Measurements from ENCODE around the gene AGAP1.

Gene AGAP1

GRCh38 chr2:235979037-235979436 is 485.2 kb downstream of the AGAP1 start:
- no peak for DNase-seq

- DNase-seq, result no peak
Observed at GRCh38 chr2:235979753-235980435, 486.1 kb downstream of the AGAP1 start.

- no peak for DNase-seq
Observed at GRCh38 chr2:235981631-235982030, 487.8 kb downstream of the AGAP1 start.

GRCh38 chr2:235983016-235983415 is 489.2 kb downstream of the AGAP1 start:
- no peak for DNase-seq

GRCh38 chr2:235984552-235984951 is 490.7 kb downstream of the AGAP1 start:
- no peak for DNase-seq

GRCh38 chr2:235986361-235986760 is 492.5 kb downstream of the AGAP1 start:
- DNase-seq, result no peak

- DNase-seq, result no peak
Observed at GRCh38 chr2:235988271-235989015, 494.6 kb downstream of the AGAP1 start.

GRCh38 chr2:235989591-235989990 is 495.7 kb downstream of the AGAP1 start:
- no peak for DNase-seq

- no peak for DNase-seq
Observed at GRCh38 chr2:235990344-235990743, 496.5 kb downstream of the AGAP1 start.

- DNase-seq, result no peak
Observed at GRCh38 chr2:235992024-235992423, 498.2 kb downstream of the AGAP1 start.

DNA sequence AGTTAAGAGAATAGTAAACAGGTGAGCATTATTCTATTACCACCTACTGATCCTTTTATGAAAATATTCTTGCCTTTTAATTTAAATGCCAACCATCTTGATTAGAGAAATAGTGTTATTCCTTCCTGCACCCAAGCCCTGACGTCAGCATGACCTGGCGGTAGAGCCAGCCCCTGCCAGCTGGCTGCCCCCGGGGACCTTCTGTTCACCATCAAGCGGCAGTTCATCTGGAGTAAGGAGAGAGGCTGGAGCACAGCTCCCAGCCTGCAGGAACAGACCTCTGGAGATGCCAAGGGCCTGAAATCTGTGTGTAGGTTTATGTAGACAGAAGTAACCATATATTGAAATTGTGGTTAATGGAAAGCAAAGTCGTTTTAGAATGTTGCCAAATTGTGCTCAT is 502.6 kb downstream of the AGAP1 start:
- DNase-seq, result no peak

DNA sequence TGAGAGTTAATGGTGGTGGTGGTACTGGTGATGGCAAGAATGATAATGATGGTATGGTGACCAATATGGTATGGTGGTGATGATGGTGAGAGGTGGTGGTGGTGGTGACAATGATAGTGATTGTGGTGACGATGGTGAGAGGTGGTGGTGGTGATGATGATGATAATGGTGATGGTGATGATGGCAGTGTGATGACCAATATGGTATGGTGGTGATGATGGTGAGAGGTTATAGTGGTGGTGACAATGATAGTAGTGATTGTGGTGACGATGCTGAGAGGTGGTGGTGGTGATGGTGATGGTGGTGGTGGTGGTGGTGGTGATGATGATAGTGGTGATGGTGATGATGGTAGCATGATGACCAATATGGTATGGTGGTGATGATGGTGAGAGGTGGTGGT is 505.2 kb downstream of the AGAP1 start:
- DNase-seq, result no peak

DNA sequence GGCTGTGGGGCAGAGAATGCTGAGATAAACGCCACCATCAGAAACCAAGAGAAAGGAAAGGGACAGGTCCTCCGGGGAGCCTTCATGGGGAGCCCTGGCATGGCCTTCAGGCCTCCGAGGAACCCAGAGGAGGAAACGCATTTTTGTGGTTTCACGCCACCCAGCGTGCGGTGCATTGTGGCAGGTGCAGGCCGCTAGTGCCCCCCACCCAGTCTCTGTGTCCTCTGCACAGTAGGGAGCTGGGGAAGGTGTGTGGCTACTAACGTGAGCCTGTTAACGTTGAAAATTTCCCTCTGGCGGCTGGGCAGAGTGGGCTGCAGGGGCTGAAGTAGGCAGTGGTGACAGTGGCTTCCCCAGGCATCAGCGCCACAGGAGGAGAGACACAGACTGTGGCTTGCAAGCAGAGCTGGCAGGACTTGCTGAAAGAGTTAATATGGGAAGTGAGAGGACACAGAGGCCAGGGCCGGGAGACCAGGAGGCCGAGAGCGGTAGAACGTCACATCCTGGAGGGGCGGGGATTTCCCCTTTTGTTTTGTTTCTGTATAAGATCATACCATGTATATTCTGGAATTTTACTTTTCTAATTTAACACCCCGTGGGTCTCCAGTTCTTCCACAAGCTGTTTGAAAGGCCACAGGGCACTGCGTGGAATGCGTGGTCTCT is 507.5 kb downstream of the AGAP1 start:
- DNase-seq, result no peak

- DNase-seq, result no peak
Observed at GRCh38 chr2:236001854-236002253, 508.0 kb downstream of the AGAP1 start.

DNA sequence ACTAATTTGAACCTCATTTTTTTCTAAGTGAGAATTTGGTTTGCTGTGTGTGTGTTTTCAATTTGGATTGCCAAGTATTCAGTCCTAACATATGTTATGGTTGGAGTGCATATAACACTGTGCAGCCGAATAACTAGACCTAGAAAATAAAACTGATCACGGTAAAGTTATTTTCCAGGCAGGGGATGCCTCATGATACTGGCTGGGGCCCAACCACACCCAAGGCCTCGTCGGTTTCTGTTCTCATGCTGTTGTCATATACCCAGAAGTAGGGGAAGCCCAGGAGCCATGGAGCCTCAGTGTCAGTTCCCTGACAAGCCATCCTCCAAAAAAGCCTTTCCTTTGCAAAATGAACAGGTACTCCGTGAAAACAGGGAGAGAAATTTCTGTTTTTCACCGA is 514.2 kb downstream of the AGAP1 start:
- DNase-seq, result no peak

GRCh38 chr2:236008857-236009256 is 515.0 kb downstream of the AGAP1 start:
- DNase-seq, result no peak

- DNase-seq, result no peak
Observed at GRCh38 chr2:236010920-236011685, 517.3 kb downstream of the AGAP1 start.

GRCh38 chr2:236012155-236012554 is 518.3 kb downstream of the AGAP1 start:
- no peak for DNase-seq

- no peak for DNase-seq
Observed at GRCh38 chr2:236014408-236015131, 520.7 kb downstream of the AGAP1 start.

- DNase-seq, result no peak
Observed at GRCh38 chr2:236015171-236015570, 521.3 kb downstream of the AGAP1 start.

GRCh38 chr2:236016496-236016895 is 522.7 kb downstream of the AGAP1 start:
- no peak for DNase-seq

DNA sequence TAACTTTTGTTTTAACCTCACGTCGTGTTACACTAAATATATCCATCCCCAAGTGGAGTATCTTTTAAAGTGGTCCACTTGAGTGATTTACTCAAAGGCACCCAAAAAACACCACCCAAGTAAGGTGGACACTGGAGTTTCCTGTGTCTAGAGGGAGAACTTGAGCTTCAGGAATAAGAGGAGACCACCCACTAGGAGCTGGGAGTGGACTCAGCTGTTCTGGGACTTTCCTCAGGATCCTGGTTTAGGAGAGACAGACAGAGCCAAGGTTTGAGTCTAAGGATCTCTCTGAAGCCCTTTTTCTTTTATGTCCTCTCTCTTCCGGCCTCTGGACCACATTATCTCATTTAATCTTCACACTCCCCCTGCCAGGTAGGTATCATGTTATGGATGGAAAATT is 523.6 kb downstream of the AGAP1 start:
- DNase-seq, result no peak

DNA sequence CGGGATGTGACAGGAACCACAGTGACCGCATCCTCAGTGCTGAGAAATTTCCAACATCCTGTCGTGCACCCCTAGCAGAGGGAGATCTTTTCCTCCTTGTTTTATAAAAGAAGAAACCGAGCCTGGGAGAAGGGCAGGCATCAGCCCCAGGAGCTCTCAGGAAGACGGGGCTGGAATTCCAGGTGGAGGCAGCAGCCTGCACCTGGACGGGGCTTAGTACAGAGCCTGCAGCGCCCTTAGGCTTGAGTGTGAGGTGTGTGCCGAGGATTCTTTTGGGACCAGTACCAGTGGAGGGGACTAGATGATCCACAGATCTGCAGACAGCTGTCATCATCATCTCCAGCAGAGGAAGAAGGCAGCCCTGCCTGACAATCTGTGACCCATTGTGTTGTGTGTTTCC is 525.6 kb downstream of the AGAP1 start:
- no peak for DNase-seq

Measured in NCI-H226 (cell line).